IMR-90 (cell line): ENCODE results near the gene ZFAND6. TPM values are rescaled to one million over a fixed set of nuclear protein-coding genes. Genes with fewer than 3 reads are reported as not detected.

Experiments
- ATAC-seq: fragments of 200-7000 bp; cut with Tn5 transposase; 2 replicates; pipeline ENCODE4 v1.9.1; 2020; ENCODE audit warnings: low read depth, mild to moderate bottlenecking, moderate library complexity
- BruUV-seq: library from RNA; stranded (reverse); fragments of 400-500 nt; replicated peaks from 2 replicates; lab custom pipeline; 2021; lab: Mats Ljungman, UMichigan
- CTCF ChIA-PET: fragments of 300-600 bp; formaldehyde crosslinking; extraction: SDS; loops from one replicate; lab custom pipeline; 2021; ENCODE audit warnings: antibody characterized with exemption; lab: Yijun Ruan, JAX
- POLR2A ChIA-PET: fragments of 300-600 bp; sonication (Branson Sonifier 250); formaldehyde crosslinking; loops from one replicate; lab custom pipeline; 2022; ENCODE audit warnings: antibody characterized with exemption; ENCODE audit not compliant: unreplicated experiment; lab: Charles Lee
- DNase-seq: peaks from one replicate; pipeline ENCODE4 v3.0.0; 2013
- H2AFZ ChIP-seq: replicated peaks from 2 replicates; pipeline ENCODE3; 2013; ENCODE audit warnings: low read length, mild to moderate bottlenecking; ENCODE audit not compliant: poor library complexity
- H2AK5ac ChIP-seq: 2 replicates; pipeline ENCODE4 v1.6.1; 2013; ENCODE audit warnings: low read depth, low read length, inconsistent platforms
- H2AK9ac ChIP-seq: replicated peaks from 2 replicates; pipeline ENCODE3; 2013; ENCODE audit warnings: mild to moderate bottlenecking, low read depth, low read length, moderate library complexity; ENCODE audit not compliant: poor library complexity
- H2BK120ac ChIP-seq: 2 replicates; pipeline ENCODE4 v1.6.1; 2013; ENCODE audit warnings: low read depth, low read length, inconsistent platforms
- H2BK15ac ChIP-seq: 3 replicates; pipeline ENCODE4 v1.6.1; 2013; ENCODE audit warnings: low read depth, low read length, inconsistent platforms
- H2BK20ac ChIP-seq: 2 replicates; pipeline ENCODE4 v1.6.1; 2013; ENCODE audit warnings: low read depth, mild to moderate bottlenecking, inconsistent platforms, low read length, moderate library complexity
- H2BK5ac ChIP-seq: 2 replicates; pipeline ENCODE4 v1.6.1; 2013; ENCODE audit warnings: mild to moderate bottlenecking, low read depth, low read length, inconsistent platforms; ENCODE audit not compliant: poor library complexity, severe bottlenecking
- H3K14ac ChIP-seq: replicated peaks from 2 replicates; pipeline ENCODE4 v1.6.1; 2013; ENCODE audit warnings: low read depth, low read length, inconsistent platforms
- H3K18ac ChIP-seq: 2 replicates; pipeline ENCODE4 v1.6.1; 2013; ENCODE audit warnings: low read depth, low read length, control low read depth
- H3K23ac ChIP-seq: 2 replicates; pipeline ENCODE4 v1.6.1; 2013; ENCODE audit warnings: low read depth, low read length, inconsistent platforms
- H3K27ac ChIP-seq: 2 replicates; pipeline ENCODE4 v1.5.1; 2013; ENCODE audit warnings: mild to moderate bottlenecking, control low read depth, low read length; ENCODE audit not compliant: insufficient read depth
- H3K27me3 ChIP-seq: 2 replicates; pipeline ENCODE4 v1.6.1; 2013; ENCODE audit warnings: low read length; ENCODE audit not compliant: control insufficient read depth, insufficient read depth
- H3K36me3 ChIP-seq: 2 replicates; pipeline ENCODE4 v1.6.1; 2013; ENCODE audit warnings: low read length, mixed read lengths; ENCODE audit not compliant: control insufficient read depth, insufficient read depth
- H3K4ac ChIP-seq: 2 replicates; pipeline ENCODE4 v1.6.1; 2013; ENCODE audit warnings: low read depth, low read length, inconsistent platforms
- H3K4me1 ChIP-seq: 2 replicates; pipeline ENCODE4 v1.6.1; 2013; ENCODE audit warnings: low read length, mixed read lengths; ENCODE audit not compliant: control insufficient read depth, insufficient read depth
- H3K4me2 ChIP-seq: 2 replicates; pipeline ENCODE4 v1.6.1; 2013; ENCODE audit warnings: low read depth, mild to moderate bottlenecking, control low read depth, low read length, moderate library complexity
- H3K4me3 ChIP-seq: 2 replicates; pipeline ENCODE4 v1.5.1; 2013; ENCODE audit warnings: low read depth, mild to moderate bottlenecking, control low read depth, low read length, moderate library complexity; ENCODE audit not compliant: insufficient read depth
- H3K56ac ChIP-seq: 2 replicates; pipeline ENCODE4 v1.6.1; 2013; ENCODE audit warnings: low read length, inconsistent platforms; ENCODE audit not compliant: insufficient read depth; ENCODE audit errors: extremely low read depth
- H3K79me1 ChIP-seq, 2 experiments: 2 replicates each; pipeline ENCODE4 v1.6.1; 2013; ENCODE audit warnings: low read length in 2 of 2, inconsistent platforms in 1 of 2, low read depth in 1 of 2
- H3K9ac ChIP-seq: 2 replicates; pipeline ENCODE4 v1.6.1; 2013; ENCODE audit warnings: low read depth, low read length, control low read depth
- H3K9me1 ChIP-seq: 2 replicates; pipeline ENCODE4 v1.6.1; 2013; ENCODE audit warnings: low read length, inconsistent platforms; ENCODE audit not compliant: insufficient read depth
- H3K9me3 ChIP-seq: 2 replicates; pipeline ENCODE4 v1.6.1; 2013; ENCODE audit warnings: low read length; ENCODE audit not compliant: control insufficient read depth, insufficient read depth
- H4K20me1 ChIP-seq: 2 replicates; pipeline ENCODE4 v1.6.1; 2013; ENCODE audit warnings: low read length, inconsistent platforms; ENCODE audit not compliant: insufficient read depth
- H4K5ac ChIP-seq: 2 replicates; pipeline ENCODE4 v1.6.1; 2013; ENCODE audit warnings: mild to moderate bottlenecking, low read depth, low read length, control low read depth
- H4K8ac ChIP-seq, 2 experiments: 2 replicates each; pipeline ENCODE4 v1.6.1; 2013; ENCODE audit warnings: low read depth in 2 of 2, low read length in 2 of 2, control low read depth in 1 of 2, inconsistent platforms in 1 of 2
- H4K91ac ChIP-seq: 2 replicates; pipeline ENCODE4 v1.6.1; 2013; ENCODE audit warnings: low read depth, low read length, inconsistent platforms; ENCODE audit not compliant: insufficient read depth
- CEBPB ChIP-seq: IDR thresholded peaks from 2 replicates; pipeline ENCODE4 v1.6.1; 2012; ENCODE audit warnings: low read depth, low read length, improper control_type of control experiment
- WGBS, 2 experiments: methylation state at CpG; one replicate each; pipeline versions ENCODE4 v1.1.5 to v1.1.7; 2013; ENCODE audit warnings: missing lambda C conversion rate in 2 of 2; ENCODE audit not compliant: insufficient read length in 1 of 2; ENCODE audit errors: extremely low coverage in 2 of 2; 5-methylcytosine and 5-hydroxymethylcytosine counted together
- dilution Hi-C: fragments of 300-500 bp; cut with HindIII; formaldehyde crosslinking; loops from one replicate; pipeline ENCODE4 v1.14.3; 2018; ENCODE audit warnings: low sequenced_read_pairs; ENCODE audit not compliant: unreplicated experiment
- in situ Hi-C: fragments of 300-500 bp; cut with MboI; formaldehyde crosslinking; loops from 3 replicates; pipeline ENCODE4 v1.14.3; 2019; ENCODE audit warnings: low sequenced_read_pairs, inconsistent platforms, mixed read lengths
- intact Hi-C: fragments of 100-400 bp; cut with micrococcal nuclease; formaldehyde crosslinking; loops from 2 replicates; pipeline ENCODE4 v1.10.0; 2022
- polyA plus RNA-seq, 3 experiments: library from polyadenylated mRNA; depleted of rRNA; stranded (reverse); fragments of >200 nt; gene quantifications; 2 replicates each; pipeline ENCODE4 v1.2.3, GENCODE V29; 2012; ENCODE audit warnings: low replicate concordance in 1 of 3
- total RNA-seq: library from RNA; depleted of rRNA; stranded (reverse); fragments of >200 nt; gene quantifications from 2 replicates; pipeline ENCODE4 v1.2.3, GENCODE V29; 2012

ZFAND6 gene
- total and polyA plus RNA-seq, 2 of the 4 experiments (the other 2 are of a cell fraction) = 77.5 to 96.4 TPM

DNA sequence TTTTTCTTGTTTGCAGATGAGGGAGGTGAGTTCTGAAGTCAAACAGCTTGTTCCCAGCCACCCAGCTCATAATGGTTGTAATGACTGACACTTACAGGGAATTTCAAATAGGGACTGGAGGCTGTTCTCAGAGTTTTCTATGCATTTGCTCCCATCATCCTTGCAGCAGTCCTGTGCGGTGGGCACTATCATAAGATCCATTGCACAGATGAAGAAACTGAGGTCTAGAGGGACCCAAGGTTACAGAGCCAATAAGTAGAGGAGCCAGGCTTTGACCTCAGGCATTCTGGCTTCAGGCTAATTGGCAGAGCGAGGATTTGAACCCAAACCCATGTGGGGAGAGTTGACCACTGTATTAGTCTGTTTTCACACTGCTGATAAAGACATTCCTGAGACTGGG is 125.7 kb downstream of the ZFAND6 start:
- TF ChIP-seq CEBPB = no peak
- Histone ChIP-seq H3K27ac (no peak overlapping the region), H4K20me1 (no peaks in the 10 kb centered on the region), H3K4me2 (no peak overlapping the region), H3K4ac (no peak overlapping the region), H3K18ac (no peak overlapping the region), H3K23ac (no peak overlapping the region), H3K56ac (no peak overlapping the region), H3K36me3 (peaks cover 41% of the 10 kb centered on the region), H2BK120ac (no peak overlapping the region), H4K5ac (no peak overlapping the region), H3K4me1 (peaks cover 5% of the 10 kb centered on the region; the same call in 1 of the 2 replicates), H3K9me3 (no peaks in the 10 kb centered on the region), H4K91ac (no peak overlapping the region), H3K14ac (no peak overlapping the region), H2AFZ (no peak overlapping the region), H2AK9ac (no peak overlapping the region), H3K27me3 (no peaks in the 10 kb centered on the region), H3K9me1 (peaks cover 26% of the 10 kb centered on the region), H4K8ac (no peak overlapping the region), H3K9ac (no peak overlapping the region), H2BK15ac (no peak overlapping the region), H2BK5ac (no peak overlapping the region), H2AK5ac (no peak overlapping the region), H2BK20ac (no peak overlapping the region), H3K79me1 (no peaks in the 10 kb centered on the region), H3K4me3 (no peak overlapping the region)
- no peak for ATAC-seq
- in situ Hi-C loops (no loop called here), dilution Hi-C loops (no loop called here), intact Hi-C loops (no loop called here)
- no peak for DNase-seq
- CTCF ChIA-PET = interaction anchor here (0.6 kb wide), 1 partner anchor 578 kb away, joined by 3 read pairs; no protein-coding TSS in a partner anchor
- POLR2A ChIA-PET = no interaction called here
- no TSS peak for BruUV-seq
- 100% methylated on average over 1 of the region's 2 CpGs; no CpG with 5 or more reads in 1 of the 2 experiments for WGBS, 2 experiments
